Astrocyte of the hippocampus (primary cell): Measurements from ENCODE around the gene INSYN2B.
"Not testable (repeated sequence)": the region's sequence is repeated elsewhere in the genome, so short reads cannot be mapped to it uniquely, and the experiment has no call there.

Experiments
- DNase-seq: peaks from one replicate; pipeline ENCODE4 v3.0.0; 2011; ENCODE audit warnings: low read depth, low spot score

Gene INSYN2B

GRCh38 chr5:169850409-169850808, 129.9 kb downstream of the INSYN2B start:
- no peak for DNase-seq

- no peak for DNase-seq
These were observed 131.5 kb downstream of the INSYN2B start for GRCh38 chr5:169848792-169849191.

- DNase-seq: no peak
These were observed 132.0 kb downstream of the INSYN2B start for GRCh38 chr5:169848271-169848670.

GRCh38 chr5:169847519-169847918, 132.8 kb downstream of the INSYN2B start:
- DNase-seq: no peak

- no peak for DNase-seq
These were observed 137.6 kb downstream of the INSYN2B start for GRCh38 chr5:169842699-169843098.

- no peak for DNase-seq
These were observed 139.9 kb downstream of the INSYN2B start for GRCh38 chr5:169840405-169840804.

- no peak for DNase-seq
These were observed 141.6 kb downstream of the INSYN2B start for GRCh38 chr5:169838688-169839087.

GRCh38 chr5:169837686-169838085, 142.6 kb downstream of the INSYN2B start:
- DNase-seq: no peak

GRCh38 chr5:169836835-169837536, 143.3 kb downstream of the INSYN2B start:
- no peak for DNase-seq

- DNase-seq: not testable (repeated sequence)
These were observed 145.8 kb downstream of the INSYN2B start for GRCh38 chr5:169834540-169834939.

- peak; percentile 67 for DNase-seq
These were observed 146.5 kb downstream of the INSYN2B start for GRCh38 chr5:169833681-169834292.

GRCh38 chr5:169832845-169833244, 147.4 kb downstream of the INSYN2B start:
- DNase-seq: no peak

GRCh38 chr5:169832304-169832703, 148.0 kb downstream of the INSYN2B start:
- no peak for DNase-seq

GRCh38 chr5:169831331-169831730, 149.0 kb downstream of the INSYN2B start:
- no peak for DNase-seq

GRCh38 chr5:169828385-169828784, 151.9 kb downstream of the INSYN2B start:
- no peak for DNase-seq

- DNase-seq: no peak
These were observed 152.5 kb downstream of the INSYN2B start for GRCh38 chr5:169827769-169828168.

- no peak for DNase-seq
These were observed 153.7 kb downstream of the INSYN2B start for GRCh38 chr5:169826618-169827017.

GRCh38 chr5:169817031-169817430, 163.3 kb downstream of the INSYN2B start:
- DNase-seq: no peak

- no peak for DNase-seq
These were observed 165.8 kb downstream of the INSYN2B start for GRCh38 chr5:169814522-169814921.
